VCaP (cell line): ENCODE measurements around the gene FECH.

ENCODE experiments used
- H3K27ac ChIP-seq: fragments of 450-650 bp; 2 replicates; pipeline ENCODE4 v1.5.1; 2017
- TF ChIP-seq, protein P1 (sequence below): fragments of 450-650 bp; conservative IDR thresholded peaks from 2 replicates; pipeline ENCODE4 v1.5.1; 2017; ENCODE audit warnings: mild to moderate bottlenecking, moderate library complexity

FECH gene

DNA sequence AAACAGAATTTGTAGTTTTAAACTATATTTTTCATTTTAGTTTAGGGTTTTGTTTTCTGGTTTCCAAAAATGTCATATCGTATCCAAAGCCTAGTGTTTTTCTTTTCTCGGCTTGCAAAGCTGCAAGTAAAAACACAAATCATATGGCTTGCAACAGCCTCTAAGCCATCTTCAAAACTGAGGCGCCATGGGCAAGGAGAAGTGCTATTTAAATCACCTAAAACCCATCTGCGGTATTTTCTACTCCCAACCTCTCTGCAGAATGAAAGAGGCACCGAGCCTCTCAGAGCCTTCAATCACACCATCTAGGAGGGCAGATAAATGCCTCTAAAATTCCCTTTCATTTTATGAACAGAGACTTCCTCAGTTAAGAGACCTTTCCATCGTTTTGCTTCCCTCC, 25.2 kb downstream of the FECH start:
- no peak overlapping the region for H3K27ac ChIP-seq
- TF ChIP-seq, protein P1, sequence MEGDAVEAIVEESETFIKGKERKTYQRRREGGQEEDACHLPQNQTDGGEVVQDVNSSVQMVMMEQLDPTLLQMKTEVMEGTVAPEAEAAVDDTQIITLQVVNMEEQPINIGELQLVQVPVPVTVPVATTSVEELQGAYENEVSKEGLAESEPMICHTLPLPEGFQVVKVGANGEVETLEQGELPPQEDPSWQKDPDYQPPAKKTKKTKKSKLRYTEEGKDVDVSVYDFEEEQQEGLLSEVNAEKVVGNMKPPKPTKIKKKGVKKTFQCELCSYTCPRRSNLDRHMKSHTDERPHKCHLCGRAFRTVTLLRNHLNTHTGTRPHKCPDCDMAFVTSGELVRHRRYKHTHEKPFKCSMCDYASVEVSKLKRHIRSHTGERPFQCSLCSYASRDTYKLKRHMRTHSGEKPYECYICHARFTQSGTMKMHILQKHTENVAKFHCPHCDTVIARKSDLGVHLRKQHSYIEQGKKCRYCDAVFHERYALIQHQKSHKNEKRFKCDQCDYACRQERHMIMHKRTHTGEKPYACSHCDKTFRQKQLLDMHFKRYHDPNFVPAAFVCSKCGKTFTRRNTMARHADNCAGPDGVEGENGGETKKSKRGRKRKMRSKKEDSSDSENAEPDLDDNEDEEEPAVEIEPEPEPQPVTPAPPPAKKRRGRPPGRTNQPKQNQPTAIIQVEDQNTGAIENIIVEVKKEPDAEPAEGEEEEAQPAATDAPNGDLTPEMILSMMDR, result no peak

DNA sequence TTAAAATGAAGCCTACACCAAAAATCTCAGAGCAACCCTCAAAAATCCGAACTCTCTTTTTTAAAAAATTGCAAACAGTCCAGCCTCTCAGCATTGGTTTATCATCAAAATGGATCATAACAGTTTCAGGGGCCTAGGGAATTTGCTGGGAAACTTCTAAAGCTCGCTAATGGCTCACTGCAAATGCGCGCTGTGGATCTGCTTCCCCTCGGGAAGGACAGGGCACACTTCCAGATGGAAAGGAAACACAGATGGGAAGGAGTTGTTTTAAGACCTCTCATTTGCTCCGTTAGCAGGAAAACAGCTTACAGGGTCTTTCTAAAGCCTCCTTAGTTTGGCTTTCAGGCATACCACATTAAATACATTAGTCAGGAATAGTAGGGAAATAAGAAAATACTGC, 27.2 kb downstream of the FECH start:
- H3K27ac ChIP-seq, result no peak overlapping the region

DNA sequence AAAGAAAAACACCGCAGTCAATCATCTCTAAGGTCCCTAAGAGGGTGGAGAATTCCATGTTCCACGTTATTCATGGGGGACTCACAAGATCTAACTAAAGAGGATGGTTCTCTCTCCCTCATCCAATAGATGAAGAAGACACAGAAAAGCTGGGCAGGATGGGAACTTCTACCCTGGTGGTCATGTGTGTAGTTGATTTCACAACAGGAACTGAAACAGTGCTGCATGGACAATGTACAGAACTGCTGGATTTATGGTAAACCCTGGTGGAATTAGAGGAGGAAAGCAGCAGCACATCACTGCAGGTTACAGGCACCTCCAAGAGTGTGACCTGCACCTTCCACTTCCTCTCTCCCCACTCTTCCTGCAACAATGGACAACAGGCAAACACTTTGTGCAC, 31.4 kb downstream of the FECH start:
- H3K27ac ChIP-seq, result no peak overlapping the region
- TF ChIP-seq, protein P1, result no peak

More for the DNA sequence above, 27.2 kb downstream of the FECH start:
- TF ChIP-seq, protein P1, result no peak

DNA sequence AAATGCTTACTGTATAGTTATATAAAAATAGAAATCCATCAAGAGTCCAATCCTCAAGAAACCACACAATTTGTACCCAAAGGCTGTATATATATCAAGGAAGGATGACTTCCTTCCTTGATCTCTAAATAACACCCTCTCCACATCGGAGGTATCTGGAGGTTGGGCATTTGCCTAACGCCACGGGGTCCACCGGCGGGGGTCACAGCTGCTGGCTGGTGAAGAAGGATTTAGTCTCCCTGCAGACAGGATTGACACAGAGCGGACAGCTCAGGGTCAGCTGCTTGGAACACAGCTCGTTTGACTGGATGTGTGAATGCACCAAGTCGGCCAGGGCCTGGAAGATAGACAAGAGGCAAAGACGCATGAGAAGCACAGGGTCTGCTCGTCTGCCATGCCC, 36.0 kb downstream of the FECH start:
- TF ChIP-seq, protein P1, result no peak
- H3K27ac ChIP-seq, result no peak overlapping the region

DNA sequence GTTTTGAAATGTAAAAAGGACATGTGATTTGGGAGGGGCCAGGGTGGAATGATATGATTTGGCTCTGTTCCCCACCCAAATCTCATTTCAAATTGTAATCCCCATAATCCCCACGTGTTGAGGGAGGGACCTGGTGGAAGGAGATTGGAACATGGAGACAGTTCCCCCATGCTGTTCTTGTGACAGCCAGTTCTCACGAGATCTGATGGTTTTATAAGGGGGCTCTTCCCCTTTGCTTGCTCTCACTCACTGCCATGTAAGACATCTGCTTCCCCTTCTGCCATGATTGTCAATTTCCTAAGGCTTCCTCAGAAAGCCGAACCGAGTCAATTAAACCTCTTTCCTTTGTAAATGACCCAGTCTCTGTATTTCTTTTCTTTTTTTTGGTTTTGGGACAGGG, 39.2 kb downstream of the FECH start:
- H3K27ac ChIP-seq, result no peak overlapping the region
- TF ChIP-seq, protein P1, result no peak

DNA sequence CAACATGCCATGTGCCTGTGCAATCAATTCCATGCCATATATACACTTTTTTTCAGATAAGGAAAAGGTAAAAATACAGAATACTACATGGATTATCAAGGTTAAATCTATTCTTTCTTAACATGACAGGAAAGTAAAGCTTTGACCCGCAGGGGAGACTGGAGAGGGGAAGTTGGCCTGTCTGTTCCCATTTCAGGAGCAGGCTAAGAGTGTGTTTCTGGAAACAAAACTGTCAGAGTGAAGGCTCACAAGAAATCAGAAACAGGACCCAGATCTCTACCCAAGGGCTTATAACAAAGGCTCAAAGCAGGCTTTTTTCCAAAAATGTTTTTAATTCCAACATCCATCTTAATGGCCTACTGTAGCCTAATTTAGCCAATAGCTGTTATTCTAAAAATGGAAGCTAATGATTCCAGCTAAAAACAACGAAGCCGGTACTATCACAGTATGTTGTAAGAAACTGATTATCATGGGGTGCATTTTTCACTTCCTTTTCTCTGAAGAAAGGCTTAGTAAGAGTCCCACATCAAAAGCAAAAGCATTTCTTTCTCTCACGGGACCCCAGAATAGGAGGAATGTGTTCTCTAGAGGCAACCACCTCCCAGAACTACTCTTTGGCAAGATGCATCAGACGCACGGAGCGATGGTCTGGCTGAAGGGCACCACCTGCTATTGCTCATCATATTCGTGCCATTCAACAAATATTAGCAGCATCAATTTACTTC, 41.4 kb downstream of the FECH start:
- H3K27ac ChIP-seq, result no peak overlapping the region
- TF ChIP-seq, protein P1, result no peak

DNA sequence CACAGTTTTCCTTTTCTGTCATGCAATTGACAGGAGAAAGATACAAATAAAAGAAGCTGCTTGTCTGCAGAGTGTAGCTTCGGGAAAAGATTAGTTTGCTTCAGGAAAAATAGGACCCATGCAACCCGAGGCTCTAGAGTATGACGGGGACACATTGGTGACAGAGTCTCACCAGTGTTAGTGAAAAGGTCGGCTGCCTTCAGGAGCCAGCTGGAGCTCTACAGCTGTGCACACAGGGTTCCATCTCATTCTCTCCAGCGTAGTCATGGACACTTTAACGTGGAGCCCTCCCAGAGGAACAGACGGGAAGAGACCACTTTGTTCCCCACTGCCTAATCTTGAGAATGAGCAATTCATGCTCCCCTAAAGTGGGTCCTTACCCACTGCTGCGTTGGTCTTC, 42.9 kb downstream of the FECH start:
- H3K27ac ChIP-seq, result no peak overlapping the region
- TF ChIP-seq, protein P1, result no peak
